HG02938 (cell line): ENCODE results near the gene SLC47A2.

ENCODE experiments used
- ATAC-seq: cut with Tn5 transposase; IDR thresholded peaks from one replicate; pipeline ENCODE4 v1.9.1; 2021; ENCODE audit warnings: mild to moderate bottlenecking, moderate library complexity; ENCODE audit not compliant: unreplicated experiment

Gene SLC47A2

GRCh38 chr17:19729900-19730299, 13.5 kb upstream of the SLC47A2 start:
- ATAC-seq, result no peak

- no peak for ATAC-seq
Measured at GRCh38 chr17:19728084-19728495, 11.7 kb upstream of the SLC47A2 start.

GRCh38 chr17:19727501-19728078, 11.2 kb upstream of the SLC47A2 start:
- ATAC-seq, result no peak

- ATAC-seq, result no peak
Measured at GRCh38 chr17:19726631-19727376, 10.4 kb upstream of the SLC47A2 start.

- ATAC-seq, result no peak
Measured at GRCh38 chr17:19725486-19725885, 9.1 kb upstream of the SLC47A2 start.

- ATAC-seq, result no peak
Measured at GRCh38 chr17:19724501-19725420, 8.4 kb upstream of the SLC47A2 start.

GRCh38 chr17:19723964-19724363, 7.6 kb upstream of the SLC47A2 start:
- no peak for ATAC-seq

- no peak for ATAC-seq
Measured at GRCh38 chr17:19720631-19721426, 4.4 kb upstream of the SLC47A2 start.

GRCh38 chr17:19720210-19720475, 3.8 kb upstream of the SLC47A2 start:
- ATAC-seq, result no peak

- ATAC-seq, result no peak
Measured at GRCh38 chr17:19719355-19720209, 3.2 kb upstream of the SLC47A2 start.

GRCh38 chr17:19718613-19719354, 2.4 kb upstream of the SLC47A2 start:
- ATAC-seq, result no peak

GRCh38 chr17:19718041-19718612, 1.7 kb upstream of the SLC47A2 start:
- no peak for ATAC-seq

GRCh38 chr17:19717411-19717908, 1.1 kb upstream of the SLC47A2 start:
- no peak for ATAC-seq

- no peak for ATAC-seq
Measured at GRCh38 chr17:19717031-19717360, 612 bp upstream of the SLC47A2 start.

GRCh38 chr17:19714542-19715411, 1.6 kb downstream of the SLC47A2 start:
- ATAC-seq, result no peak

- ATAC-seq, result no peak
Measured at GRCh38 chr17:19713901-19714361, 2.5 kb downstream of the SLC47A2 start.

GRCh38 chr17:19713462-19713861, 2.9 kb downstream of the SLC47A2 start:
- ATAC-seq, result no peak

- no peak for ATAC-seq
Measured at GRCh38 chr17:19712436-19713004, 3.9 kb downstream of the SLC47A2 start.
